ES-I3 (cell line): ENCODE data around the gene USP8.

Experiments used
- H3K36me3 ChIP-seq: 2 replicates; pipeline ENCODE4 v1.6.1; 2013; ENCODE audit warnings: mild to moderate bottlenecking, low read length, control low read depth, moderate library complexity; ENCODE audit not compliant: insufficient read depth
- H3K4me1 ChIP-seq: 2 replicates; pipeline ENCODE4 v1.6.1; 2013; ENCODE audit warnings: mild to moderate bottlenecking, control low read depth, low read length; ENCODE audit not compliant: insufficient read depth
- H3K9ac ChIP-seq: 2 replicates; pipeline ENCODE4 v1.6.1; 2013; ENCODE audit warnings: low read depth, mild to moderate bottlenecking, low read length, moderate library complexity
- H3K9me3 ChIP-seq: 2 replicates; pipeline ENCODE4 v1.6.1; 2013; ENCODE audit warnings: mild to moderate bottlenecking, low read length, moderate library complexity; ENCODE audit not compliant: control insufficient read depth, insufficient read depth

The USP8 gene

GRCh38 chr15:50542887-50543210 is 118.6 kb downstream of the USP8 start:
- H3K4me1 ChIP-seq: no peaks in the 10 kb centered on the region
- no peaks in the 10 kb centered on the region for H3K9me3 ChIP-seq
- no peaks in the 10 kb centered on the region for H3K36me3 ChIP-seq
- no peak overlapping the region for H3K9ac ChIP-seq

DNA sequence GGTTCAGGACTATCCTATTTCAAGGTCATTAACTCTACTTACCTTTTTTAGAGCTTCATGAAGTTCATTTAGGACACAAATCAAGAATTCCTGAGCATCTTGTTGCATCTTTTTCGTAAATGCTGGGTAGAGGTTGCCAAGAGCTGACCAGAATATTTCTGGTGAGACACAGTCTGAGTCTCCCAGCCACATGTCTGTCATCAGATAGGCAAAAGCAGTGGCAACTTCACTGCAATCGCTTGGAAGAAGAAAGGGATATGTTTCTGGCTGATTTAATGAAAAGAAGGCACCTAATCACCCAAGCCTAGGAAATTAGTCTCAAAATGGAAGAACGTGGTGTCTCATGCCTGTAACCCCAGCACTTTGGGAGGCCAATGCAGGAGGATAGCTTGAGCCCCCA is 119.4 kb downstream of the USP8 start:
- Histone ChIP-seq H3K9ac (no peak overlapping the region), H3K4me1 (no peaks in the 10 kb centered on the region), H3K36me3 (no peaks in the 10 kb centered on the region), H3K9me3 (no peaks in the 10 kb centered on the region)

- Histone ChIP-seq H3K9me3 (no peaks in the 10 kb centered on the region), H3K9ac (no peak overlapping the region), H3K36me3 (no peaks in the 10 kb centered on the region), H3K4me1 (no peaks in the 10 kb centered on the region)
Measured at GRCh38 chr15:50544368-50544767, 120.2 kb downstream of the USP8 start.

DNA sequence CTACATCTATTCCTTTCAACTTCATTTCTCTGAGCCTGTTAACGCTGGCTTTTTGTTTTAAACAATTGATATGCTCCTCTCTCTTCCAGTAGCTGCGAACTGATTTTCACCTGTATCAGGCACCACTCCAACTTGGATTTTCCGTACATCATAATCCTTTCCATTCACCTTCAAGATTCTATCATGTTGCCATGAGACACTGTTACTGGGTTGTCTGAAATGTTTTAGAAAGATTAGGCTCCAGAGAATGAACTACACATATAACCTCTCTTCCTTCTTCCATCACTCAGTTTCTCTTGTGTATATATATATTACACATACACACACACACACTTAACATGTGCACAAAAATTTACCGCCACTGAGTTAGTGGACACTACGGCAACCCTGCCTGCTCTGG is 122.4 kb downstream of the USP8 start, which contains the start of gene USP50:
Gene USP50, minus strand, starts transcription at position 101 of the 400 bp plus-strand sequence. CDS start 141 bp downstream, outside the sequence.
- H3K9ac ChIP-seq: no peak within 1 kb of the TSS
- no peaks in the 10 kb centered on the region for H3K36me3 ChIP-seq
- H3K9me3 ChIP-seq: no peaks in the 10 kb centered on the region
- no peaks in the 10 kb centered on the region for H3K4me1 ChIP-seq

- H3K4me1 ChIP-seq: no peaks in the 10 kb centered on the region
- H3K36me3 ChIP-seq: no peaks in the 10 kb centered on the region
- no peak overlapping the region for H3K9ac ChIP-seq
- H3K9me3 ChIP-seq: no peaks in the 10 kb centered on the region
Measured at GRCh38 chr15:50549326-50549725, 125.1 kb downstream of the USP8 start.

DNA sequence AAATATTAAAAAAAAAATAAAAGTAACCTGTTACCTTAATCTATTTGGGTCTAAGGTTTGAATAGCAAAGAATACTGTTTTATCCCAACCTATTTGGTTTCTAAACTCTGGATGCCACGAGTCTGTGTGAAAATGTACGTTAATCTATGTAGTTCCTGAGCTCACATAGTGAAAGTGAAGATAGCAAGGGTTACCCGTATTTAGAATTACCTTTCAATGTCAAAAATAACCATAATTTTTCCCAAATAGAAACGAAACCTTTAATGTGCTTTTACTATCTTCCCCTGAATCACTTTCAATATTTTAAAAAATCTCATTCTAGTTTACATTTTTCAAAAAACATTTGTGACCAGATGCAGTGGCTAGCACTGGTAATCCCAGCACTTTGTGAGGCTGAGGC is 128.0 kb downstream of the USP8 start:
- H3K36me3 ChIP-seq: no peaks in the 10 kb centered on the region
- H3K9me3 ChIP-seq: no peaks in the 10 kb centered on the region
- no peaks in the 10 kb centered on the region for H3K4me1 ChIP-seq

GRCh38 chr15:50556642-50557371 is 132.6 kb downstream of the USP8 start:
- H3K9ac ChIP-seq: no peak overlapping the region
- no peaks in the 10 kb centered on the region for H3K36me3 ChIP-seq
- H3K9me3 ChIP-seq: no peaks in the 10 kb centered on the region
- H3K4me1 ChIP-seq: no peaks in the 10 kb centered on the region

More for the DNA sequence above, 128.0 kb downstream of the USP8 start:
- H3K9ac ChIP-seq: no peak overlapping the region

- H3K9me3 ChIP-seq: no peaks in the 10 kb centered on the region
- H3K4me1 ChIP-seq: no peaks in the 10 kb centered on the region
- H3K36me3 ChIP-seq: no peaks in the 10 kb centered on the region; the same call in 1 of the 2 replicates
- no peak overlapping the region for H3K9ac ChIP-seq
Measured at GRCh38 chr15:50558012-50558411, 133.8 kb downstream of the USP8 start.

GRCh38 chr15:50562735-50563640 is 138.8 kb downstream of the USP8 start:
- H3K9me3 ChIP-seq: no peaks in the 10 kb centered on the region
- H3K4me1 ChIP-seq: no peaks in the 10 kb centered on the region
- no peak overlapping the region for H3K9ac ChIP-seq
- H3K36me3 ChIP-seq: no peaks in the 10 kb centered on the region; the same call in 1 of the 2 replicates

DNA sequence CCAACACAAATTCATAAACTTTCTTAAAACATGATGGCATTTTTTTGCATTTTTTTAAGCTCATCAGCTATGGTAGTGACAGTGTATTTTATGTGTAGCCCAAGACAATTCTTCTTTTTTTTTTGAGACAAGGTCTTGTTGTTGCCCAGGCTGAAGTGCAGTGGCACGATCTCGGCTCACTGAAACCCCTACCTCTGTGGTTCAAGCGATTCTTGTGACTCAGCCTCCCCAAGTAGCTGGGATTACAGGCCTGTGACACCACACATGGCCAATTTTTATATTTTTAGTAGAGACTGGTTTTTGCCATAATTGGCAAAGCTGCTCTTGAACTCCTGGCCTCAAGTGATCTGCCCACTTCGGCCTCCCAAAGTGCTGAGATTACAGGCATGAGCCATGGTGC is 139.6 kb downstream of the USP8 start:
- no peaks in the 10 kb centered on the region for H3K9me3 ChIP-seq
- H3K36me3 ChIP-seq: no peaks in the 10 kb centered on the region; the same call in 1 of the 2 replicates
- no peak overlapping the region for H3K9ac ChIP-seq
- H3K4me1 ChIP-seq: no peaks in the 10 kb centered on the region
